ENCODE measurements around the gene JADE1. TPM values are rescaled to one million over a fixed set of nuclear protein-coding genes. Genes with fewer than 3 reads are reported as not detected.

The JADE1 gene
- total RNA-seq, 1 donor: 26.4 TPM

DNA sequence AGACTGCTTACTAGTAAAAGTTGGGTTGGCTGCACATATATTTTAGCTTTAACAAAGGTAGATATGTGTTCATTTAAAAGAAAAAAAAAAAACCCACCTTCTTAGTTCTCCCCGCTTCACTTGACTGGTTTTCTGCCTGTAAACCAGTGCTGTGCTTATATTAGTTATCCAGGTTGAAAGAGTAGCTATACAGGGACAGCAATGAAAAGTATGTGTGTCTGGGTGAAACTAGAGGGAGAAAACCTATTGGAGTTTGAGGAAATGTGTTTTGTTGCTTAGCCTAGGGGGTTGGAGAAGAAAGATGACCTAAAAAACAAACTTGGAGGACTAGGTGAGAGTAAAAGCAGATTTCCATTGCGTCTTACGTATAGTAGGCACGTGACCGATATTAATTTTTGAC lies 4.5 kb downstream of the JADE1 start:
- TF ChIP-seq, protein P1, sequence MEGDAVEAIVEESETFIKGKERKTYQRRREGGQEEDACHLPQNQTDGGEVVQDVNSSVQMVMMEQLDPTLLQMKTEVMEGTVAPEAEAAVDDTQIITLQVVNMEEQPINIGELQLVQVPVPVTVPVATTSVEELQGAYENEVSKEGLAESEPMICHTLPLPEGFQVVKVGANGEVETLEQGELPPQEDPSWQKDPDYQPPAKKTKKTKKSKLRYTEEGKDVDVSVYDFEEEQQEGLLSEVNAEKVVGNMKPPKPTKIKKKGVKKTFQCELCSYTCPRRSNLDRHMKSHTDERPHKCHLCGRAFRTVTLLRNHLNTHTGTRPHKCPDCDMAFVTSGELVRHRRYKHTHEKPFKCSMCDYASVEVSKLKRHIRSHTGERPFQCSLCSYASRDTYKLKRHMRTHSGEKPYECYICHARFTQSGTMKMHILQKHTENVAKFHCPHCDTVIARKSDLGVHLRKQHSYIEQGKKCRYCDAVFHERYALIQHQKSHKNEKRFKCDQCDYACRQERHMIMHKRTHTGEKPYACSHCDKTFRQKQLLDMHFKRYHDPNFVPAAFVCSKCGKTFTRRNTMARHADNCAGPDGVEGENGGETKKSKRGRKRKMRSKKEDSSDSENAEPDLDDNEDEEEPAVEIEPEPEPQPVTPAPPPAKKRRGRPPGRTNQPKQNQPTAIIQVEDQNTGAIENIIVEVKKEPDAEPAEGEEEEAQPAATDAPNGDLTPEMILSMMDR (IDR thresholded peaks at IDR 0.05; ENCODE audit: extremely low read depth, low read depth, low read length): no peak
- Histone ChIP-seq H3K27me3 (ENCODE audit: insufficient read depth, low read length) (no peaks in the 10 kb centered on the region), H3K4me1 (ENCODE audit: insufficient read depth, low read length) (peaks cover 28% of the 10 kb centered on the region), H3K9me3 (ENCODE audit: low read depth, low read length) (no peaks in the 10 kb centered on the region), H3K27ac (ENCODE audit: low read depth, low read length) (no peak overlapping the region), H3K79me2 (ENCODE audit: insufficient read depth, low read length) (peaks cover 72% of the 10 kb centered on the region), H4K20me1 (ENCODE audit: insufficient read depth, low read length) (no peaks in the 10 kb centered on the region), H3K4me2 (ENCODE audit: insufficient read depth, low read length) (no peak overlapping the region), H3K36me3 (ENCODE audit: insufficient read depth, low read length) (no peaks in the 10 kb centered on the region), H2AFZ (ENCODE audit: low read length) (no peak overlapping the region), H3K4me3 (ENCODE audit: insufficient read depth, low read length) (no peak overlapping the region)
- DNase-seq (ENCODE audit: insufficient read length, low spot score, missing footprints): no peak

DNA sequence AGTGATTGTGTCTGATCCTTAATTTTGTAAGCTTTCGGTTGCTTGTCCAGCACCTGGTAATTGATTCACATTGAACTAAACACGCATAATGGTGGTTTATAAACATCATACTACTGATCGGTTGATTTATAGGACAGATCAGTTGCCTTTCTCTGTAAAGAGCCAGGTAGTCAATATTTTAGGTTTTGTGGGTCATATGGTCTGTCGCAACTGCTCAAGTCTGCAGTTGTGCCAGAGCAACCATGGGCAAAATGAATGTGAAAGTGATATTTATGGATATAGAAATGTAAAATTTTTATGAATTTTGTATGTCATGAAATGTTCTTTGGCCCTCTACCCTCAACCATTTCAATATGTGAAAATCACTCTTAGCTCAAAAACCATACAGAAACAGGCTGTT lies 8.9 kb downstream of the JADE1 start:
- Histone ChIP-seq H3K4me1 (ENCODE audit: insufficient read depth, low read length) (peaks cover 59% of the 10 kb centered on the region), H3K4me3 (ENCODE audit: insufficient read depth, low read length) (no peak overlapping the region), H4K20me1 (ENCODE audit: insufficient read depth, low read length) (no peaks in the 10 kb centered on the region), H3K4me2 (ENCODE audit: insufficient read depth, low read length) (peak overlapping the region; percentile 4), H3K9me3 (ENCODE audit: low read depth, low read length) (no peaks in the 10 kb centered on the region), H3K27ac (ENCODE audit: low read depth, low read length) (peak overlapping the region; percentile 55), H3K27me3 (ENCODE audit: insufficient read depth, low read length) (no peaks in the 10 kb centered on the region), H3K36me3 (ENCODE audit: insufficient read depth, low read length) (peaks cover 5% of the 10 kb centered on the region), H3K79me2 (ENCODE audit: insufficient read depth, low read length) (peaks cover 87% of the 10 kb centered on the region), H2AFZ (ENCODE audit: low read length) (no peak overlapping the region)
- no peak for DNase-seq (ENCODE audit: insufficient read length, low spot score, missing footprints)
- TF ChIP-seq, protein P1 (IDR thresholded peaks at IDR 0.05; ENCODE audit: extremely low read depth, low read depth, low read length): no peak

GRCh38 chr4:128819082-128819742 lies 9.7 kb downstream of the JADE1 start:
- H3K4me1 ChIP-seq (ENCODE audit: insufficient read depth, low read length): peaks cover 63% of the 10 kb centered on the region
- TF ChIP-seq, protein P1 (IDR thresholded peaks at IDR 0.05; ENCODE audit: extremely low read depth, low read depth, low read length): no peak

GRCh38 chr4:128820671-128821070 lies 11.2 kb downstream of the JADE1 start:
- Histone ChIP-seq H3K4me1 (ENCODE audit: insufficient read depth, low read length) (peaks cover 73% of the 10 kb centered on the region), H2AFZ (ENCODE audit: low read length) (no peak overlapping the region), H4K20me1 (ENCODE audit: insufficient read depth, low read length) (no peaks in the 10 kb centered on the region), H3K27ac (ENCODE audit: low read depth, low read length) (peak overlapping the region; percentile 31), H3K9me3 (ENCODE audit: low read depth, low read length) (no peaks in the 10 kb centered on the region), H3K27me3 (ENCODE audit: insufficient read depth, low read length) (no peaks in the 10 kb centered on the region), H3K79me2 (ENCODE audit: insufficient read depth, low read length) (peaks cover 86% of the 10 kb centered on the region), H3K4me2 (ENCODE audit: insufficient read depth, low read length) (no peak overlapping the region), H3K36me3 (ENCODE audit: insufficient read depth, low read length) (peaks cover 5% of the 10 kb centered on the region), H3K4me3 (ENCODE audit: insufficient read depth, low read length) (no peak overlapping the region)
- DNase-seq (ENCODE audit: insufficient read length, low spot score, missing footprints): peak; percentile 44
- TF ChIP-seq, protein P1 (IDR thresholded peaks at IDR 0.05; ENCODE audit: extremely low read depth, low read depth, low read length): no peak

More at GRCh38 chr4:128819082-128819742, 9.7 kb downstream of the JADE1 start:
- DNase-seq (ENCODE audit: insufficient read length, low spot score, missing footprints): peak; percentile 5
- H2AFZ ChIP-seq (ENCODE audit: low read length): no peak overlapping the region
- no peaks in the 10 kb centered on the region for H3K27me3 ChIP-seq (ENCODE audit: insufficient read depth, low read length)
- H3K79me2 ChIP-seq (ENCODE audit: insufficient read depth, low read length): peaks cover 86% of the 10 kb centered on the region
- no peaks in the 10 kb centered on the region for H3K9me3 ChIP-seq (ENCODE audit: low read depth, low read length)
- H3K4me3 ChIP-seq (ENCODE audit: insufficient read depth, low read length): no peak overlapping the region
- H3K4me2 ChIP-seq (ENCODE audit: insufficient read depth, low read length): peak overlapping the region; percentile 4
- peaks cover 5% of the 10 kb centered on the region for H3K36me3 ChIP-seq (ENCODE audit: insufficient read depth, low read length)
- no peaks in the 10 kb centered on the region for H4K20me1 ChIP-seq (ENCODE audit: insufficient read depth, low read length)
- H3K27ac ChIP-seq (ENCODE audit: low read depth, low read length): peak overlapping the region; percentile 55

Measured in osteoblast (primary cell).